Measurements from ENCODE around the gene AVPI1. TPM values are rescaled to one million over a fixed set of nuclear protein-coding genes. Genes with fewer than 3 reads are reported as not detected.
A peak's percentile ranks its signal among the peaks of the same experiment; 100 is the strongest.

The AVPI1 gene
- total and polyA plus RNA-seq, 10 of the 15 experiments (the other 5 are each of a cell fraction or from before 2014, with no cell fraction given), result 0.08 to 1.4 (median 0.84) TPM

- H3K9me3 ChIP-seq (replicated peaks; ENCODE audit: control insufficient read depth, insufficient read depth, low read length), result no peaks in the 10 kb centered on the region
- no peaks in the 10 kb centered on the region for H4K20me1 ChIP-seq (ENCODE audit: control insufficient read depth, insufficient read depth)
- H3K36me3 ChIP-seq (ENCODE audit: control insufficient read depth in 2 of 2, insufficient read depth in 2 of 2, low read length in 1 of 2), result peaks cover 0 to 3% of the 10 kb centered on the region in 2 experiments; a peak in 1 of 4 replicates
- intact Hi-C loops (cut with micrococcal nuclease; ENCODE audit: unreplicated experiment), result no loop called here
- ATAC-seq (no peak), DNase-seq (ENCODE audit: low read depth, low spot score) (no peak), FAIRE-seq (no peak)
- in situ Hi-C loops (cut with MboI), result no loop called here
- TF ChIP-seq NFIC (IDR thresholded peaks at IDR 0.05; ENCODE audit: low read depth, low read length) (no peak), ELK1 (IDR thresholded peaks at IDR 0.05; ENCODE audit: low read depth, low read length) (no peak), SREBF2 (IDR thresholded peaks at IDR 0.05; ENCODE audit: low read length) (no peak), ZNF687 (IDR thresholded peaks at IDR 0.05) (no peak), RELB (IDR thresholded peaks at IDR 0.05; ENCODE audit: low read depth) (no peak), KAT2A (conservative IDR thresholded peaks at IDR 0.05; ENCODE audit: control insufficient read depth, low read depth, low read length) (no peak), MEF2B (IDR thresholded peaks at IDR 0.05; ENCODE audit: partially characterized antibody, poor library complexity, severe bottlenecking) (no peak), TCF7 (IDR thresholded peaks at IDR 0.05; ENCODE audit: borderline replicate concordance) (no peak), ZBED1 (IDR thresholded peaks at IDR 0.05; ENCODE audit: borderline replicate concordance) (no peak), TAF1 (IDR thresholded peaks at IDR 0.05; ENCODE audit: borderline replicate concordance, low read depth, low read length) (no peak), ZNF217 (IDR thresholded peaks at IDR 0.05) (no peak), ZNF274 (IDR thresholded peaks at IDR 0.05; ENCODE audit: insufficient read depth, insufficient read length) (no peak), TARDBP (IDR thresholded peaks at IDR 0.05; ENCODE audit: borderline replicate concordance) (no peak), YY1 (IDR thresholded peaks at IDR 0.05; ENCODE audit: low read depth, low read length) (no peak), RUNX3 (IDR thresholded peaks at IDR 0.05; ENCODE audit: low read length) (no peak), PAX5 (IDR thresholded peaks at IDR 0.05; ENCODE audit: borderline replicate concordance, low read depth, low read length) (no peak)
- no peak overlapping the region for H3K9ac ChIP-seq (ENCODE audit: control insufficient read depth, insufficient read depth, low read length)
- ChIA-PET RAD21 (ENCODE audit: unreplicated experiment) (no interaction called here), SMC1A (ENCODE audit: uncharacterized antibody, unreplicated experiment) (no interaction called here), CTCF (no interaction called here), POLR2A (interaction anchor here (1.1 kb wide), 1 partner anchor 43 kb away, joined by 3 read pairs; no protein-coding TSS in a partner anchor)
- H3K4me1 ChIP-seq (ENCODE audit: control insufficient read depth, insufficient read depth, low read length), result peaks cover 2% of the 10 kb centered on the region
- no peak overlapping the region for H3K4me3 ChIP-seq
- BruUV-seq (replicated peaks), result TSS peak; percentile 39
- no peak overlapping the region for H3K27ac ChIP-seq (ENCODE audit: control insufficient read depth, insufficient read depth)
- no peak overlapping the region for H3K4me2 ChIP-seq (ENCODE audit: control insufficient read depth, insufficient read depth)
- WGBS (ENCODE audit: insufficient coverage, insufficient replicate concordance, low lambda C conversion rate, missing lambda C conversion rate), result 93% methylated on average over 4 of the region's 4 CpGs
- H3K27me3 ChIP-seq (replicated peaks in 1 of 2; ENCODE audit: control insufficient read depth in 2 of 2, insufficient read depth in 2 of 2, low read length in 1 of 2), result no peaks in the 10 kb centered on the region
- H2AFZ ChIP-seq (ENCODE audit: control insufficient read depth, low read depth, low read length), result no peak overlapping the region
- peaks cover 15% of the 10 kb centered on the region for H3K79me2 ChIP-seq (ENCODE audit: control insufficient read depth, insufficient read depth, low read length)
Measured at GRCh38 chr10:97643441-97643985, 43.5 kb downstream of the AVPI1 start.
